Mesenchymal stem cell (in vitro differentiated cells and primary cell): ENCODE data around the gene CDC73.

Experiments used
- DNase-seq: peaks from one replicate; pipeline ENCODE4 v3.0.0-alpha.2; 2013
- H2AFZ ChIP-seq: one replicate; pipeline ENCODE4 v1.6.1; 2013; ENCODE audit warnings: low read depth, mild to moderate bottlenecking, control low read depth, inconsistent platforms, low read length, moderate library complexity
- H2AK5ac ChIP-seq: 2 replicates; pipeline ENCODE4 v1.6.1; 2013; ENCODE audit warnings: low read length, moderate library complexity, mild to moderate bottlenecking, inconsistent platforms; ENCODE audit not compliant: severe bottlenecking
- H2BK120ac ChIP-seq: one replicate; pipeline ENCODE4 v1.6.1; 2013; ENCODE audit warnings: low read depth, mild to moderate bottlenecking, inconsistent platforms, low read length, moderate library complexity
- H2BK12ac ChIP-seq, 2 experiments: one replicate each; pipeline ENCODE4 v1.6.1; 2013; ENCODE audit warnings: inconsistent platforms in 2 of 2, low read length in 2 of 2, mild to moderate bottlenecking in 2 of 2, moderate library complexity in 2 of 2, control low read depth in 1 of 2
- H2BK15ac ChIP-seq: one replicate; pipeline ENCODE4 v1.6.1; 2013; ENCODE audit warnings: mild to moderate bottlenecking, low read depth, inconsistent platforms; ENCODE audit not compliant: poor library complexity, severe bottlenecking
- H2BK5ac ChIP-seq: 2 replicates; pipeline ENCODE4 v1.6.1; 2013; ENCODE audit warnings: low read depth, mild to moderate bottlenecking, low read length, control low read depth, inconsistent platforms; ENCODE audit not compliant: poor library complexity, severe bottlenecking
- H3K14ac ChIP-seq, 2 experiments: one replicate each; pipeline ENCODE4 v1.6.1; 2013; ENCODE audit warnings: inconsistent platforms in 2 of 2, low read length in 2 of 2, control low read depth in 1 of 2, mild to moderate bottlenecking in 1 of 2, moderate library complexity in 1 of 2
- H3K18ac ChIP-seq, 2 experiments: one replicate each; pipeline ENCODE4 v1.6.1; 2013; ENCODE audit warnings: inconsistent platforms in 2 of 2, low read length in 2 of 2, control low read depth in 1 of 2, low read depth in 1 of 2, mild to moderate bottlenecking in 1 of 2
- H3K23ac ChIP-seq, 2 experiments: one replicate each; pipeline ENCODE4 v1.6.1; 2013; ENCODE audit warnings: inconsistent platforms in 2 of 2, low read length in 2 of 2, mild to moderate bottlenecking in 2 of 2, moderate library complexity in 2 of 2, control low read depth in 1 of 2
- H3K27ac ChIP-seq: 2 replicates; pipeline ENCODE4 v1.5.1; 2013; ENCODE audit warnings: mild to moderate bottlenecking, moderate library complexity, low read length, control low read depth, inconsistent platforms; ENCODE audit not compliant: poor library complexity, severe bottlenecking
- H3K27me3 ChIP-seq, 2 experiments: 2 replicates each; pipeline versions ENCODE4 v1.6.1 to v1.7.0; 2013; ENCODE audit warnings: low read length in 2 of 2, mild to moderate bottlenecking in 2 of 2, moderate library complexity in 2 of 2, control low read depth in 1 of 2, inconsistent platforms in 1 of 2; ENCODE audit not compliant: control insufficient read depth in 1 of 2, insufficient read depth in 1 of 2
- H3K36me3 ChIP-seq, 2 experiments: 2 replicates each; pipeline versions ENCODE4 v1.6.1 to v1.7.0; 2013; ENCODE audit warnings: low read length in 2 of 2, control low read depth in 1 of 2, inconsistent platforms in 1 of 2, low read depth in 1 of 2, mild to moderate bottlenecking in 1 of 2; ENCODE audit not compliant: insufficient read depth in 2 of 2, control insufficient read depth in 1 of 2
- H3K4ac ChIP-seq, 2 experiments: one replicate each; pipeline ENCODE4 v1.6.1; 2013; ENCODE audit warnings: inconsistent platforms in 2 of 2, low read length in 2 of 2, mild to moderate bottlenecking in 2 of 2, moderate library complexity in 2 of 2, control low read depth in 1 of 2, low read depth in 1 of 2
- H3K4me1 ChIP-seq: 2 replicates; pipeline ENCODE4 v1.6.1; 2013; ENCODE audit warnings: low read depth, low read length, control low read depth; ENCODE audit not compliant: control insufficient read depth, insufficient read depth
- H3K4me2 ChIP-seq: 2 replicates; pipeline ENCODE4 v1.6.1; 2013; ENCODE audit warnings: low read length, mild to moderate bottlenecking, inconsistent platforms; ENCODE audit not compliant: poor library complexity, severe bottlenecking
- H3K4me3 ChIP-seq, 2 experiments: 2 replicates each; pipeline versions ENCODE4 v1.5.1 to v1.7.0; 2013; ENCODE audit warnings: low read length in 2 of 2, mild to moderate bottlenecking in 2 of 2, control low read depth in 1 of 2, low read depth in 1 of 2; ENCODE audit not compliant: insufficient read depth in 1 of 2
- H3K79me1 ChIP-seq: replicated peaks from 2 replicates; pipeline ENCODE4 v1.6.1; 2013; ENCODE audit warnings: mild to moderate bottlenecking, control low read depth, low read length, inconsistent platforms; ENCODE audit not compliant: poor library complexity, severe bottlenecking
- H3K9ac ChIP-seq: 2 replicates; pipeline ENCODE4 v1.7.0; 2013; ENCODE audit warnings: mild to moderate bottlenecking, low read length, moderate library complexity
- H3K9me3 ChIP-seq: 2 replicates; pipeline ENCODE4 v1.7.0; 2013; ENCODE audit warnings: mild to moderate bottlenecking, low read length; ENCODE audit not compliant: control insufficient read depth
- H4K8ac ChIP-seq: one replicate; pipeline ENCODE4 v1.6.1; 2013; ENCODE audit warnings: inconsistent platforms, mild to moderate bottlenecking, low read length, moderate library complexity
- H4K91ac ChIP-seq: one replicate; pipeline ENCODE4 v1.6.1; 2013; ENCODE audit warnings: mild to moderate bottlenecking, low read length, inconsistent platforms
- WGBS: methylation state at CpG from one replicate; pipeline ENCODE4 v1.1.7; 2013; ENCODE audit warnings: mixed read lengths; 5-methylcytosine and 5-hydroxymethylcytosine counted together

The CDC73 gene

GRCh38 chr1:193125369-193125768 lies 3.5 kb downstream of the CDC73 start:
- Histone ChIP-seq H4K8ac (no peak overlapping the region), H3K4me3 (no peak overlapping the region), H2AK5ac (no peak overlapping the region), H3K9ac (no peak overlapping the region), H2BK5ac (no peak overlapping the region), H3K27ac (no peak overlapping the region), H2BK120ac (no peak overlapping the region), H3K36me3 (peaks cover 16 to 44% of the 10 kb centered on the region in 2 experiments), H3K9me3 (no peaks in the 10 kb centered on the region), H3K4me2 (no peak overlapping the region), H2BK15ac (no peak overlapping the region), H4K91ac (no peak overlapping the region), H3K27me3 (no peaks in the 10 kb centered on the region), H2AFZ (no peak overlapping the region), H3K18ac (no peak overlapping the region), H3K23ac (no peak overlapping the region), H3K4ac (no peak overlapping the region), H3K14ac (no peak overlapping the region), H3K79me1 (no peaks in the 10 kb centered on the region), H2BK12ac (no peak overlapping the region), H3K4me1 (peaks cover 5% of the 10 kb centered on the region)
- WGBS, result 97% methylated on average over 6 of the region's 6 CpGs
- no peak for DNase-seq

GRCh38 chr1:193131266-193131860 lies 9.5 kb downstream of the CDC73 start:
- H3K27me3 ChIP-seq, result no peaks in the 10 kb centered on the region
- no peak overlapping the region for H2BK120ac ChIP-seq
- no peak overlapping the region for H2BK12ac ChIP-seq
- 98% methylated on average over 2 of the region's 2 CpGs for WGBS
- no peak for DNase-seq
- H3K4me2 ChIP-seq, result no peak overlapping the region
- no peak overlapping the region for H2AK5ac ChIP-seq
- no peak overlapping the region for H2BK5ac ChIP-seq
- H3K4me1 ChIP-seq, result peaks cover 3% of the 10 kb centered on the region
- H4K8ac ChIP-seq, result no peak overlapping the region
- peaks cover 11 to 81% of the 10 kb centered on the region in 2 experiments for H3K36me3 ChIP-seq
- no peak overlapping the region for H3K9ac ChIP-seq
- no peak overlapping the region for H2AFZ ChIP-seq
- H3K14ac ChIP-seq, result no peak overlapping the region
- H3K4ac ChIP-seq, result no peak overlapping the region
- H2BK15ac ChIP-seq, result no peak overlapping the region
- no peak overlapping the region for H3K18ac ChIP-seq
- H3K79me1 ChIP-seq, result peaks cover 7% of the 10 kb centered on the region
- no peak overlapping the region for H3K23ac ChIP-seq
- H4K91ac ChIP-seq, result no peak overlapping the region
- H3K9me3 ChIP-seq, result no peaks in the 10 kb centered on the region
- H3K27ac ChIP-seq, result no peak overlapping the region
- no peak overlapping the region for H3K4me3 ChIP-seq

- H3K14ac ChIP-seq, result no peak overlapping the region
- no peak overlapping the region for H4K91ac ChIP-seq
- no peak for DNase-seq
- H2BK15ac ChIP-seq, result no peak overlapping the region
- no peak overlapping the region for H3K4me3 ChIP-seq
- H2AFZ ChIP-seq, result no peak overlapping the region
- H2BK12ac ChIP-seq, result no peak overlapping the region
- H3K4ac ChIP-seq, result no peak overlapping the region
- no peak overlapping the region for H3K23ac ChIP-seq
- WGBS, result 95% methylated on average over 7 of the region's 7 CpGs
- peaks cover 1% of the 10 kb centered on the region for H3K4me1 ChIP-seq
- H3K18ac ChIP-seq, result no peak overlapping the region
- H3K79me1 ChIP-seq, result peaks cover 16% of the 10 kb centered on the region
- H3K27ac ChIP-seq, result no peak overlapping the region
- no peak overlapping the region for H2AK5ac ChIP-seq
- H4K8ac ChIP-seq, result no peak overlapping the region
- H3K27me3 ChIP-seq, result no peaks in the 10 kb centered on the region
- H3K9ac ChIP-seq, result no peak overlapping the region
- no peaks in the 10 kb centered on the region for H3K9me3 ChIP-seq
- H2BK5ac ChIP-seq, result no peak overlapping the region
- no peak overlapping the region for H3K4me2 ChIP-seq
- no peak overlapping the region for H2BK120ac ChIP-seq
- H3K36me3 ChIP-seq, result peaks cover 12 to 89% of the 10 kb centered on the region in 2 experiments
Observed at GRCh38 chr1:193140254-193140653, 18.4 kb downstream of the CDC73 start.

- Histone ChIP-seq H2BK12ac (no peak overlapping the region), H3K79me1 (peaks cover 17% of the 10 kb centered on the region), H2BK5ac (no peak overlapping the region), H2AK5ac (no peak overlapping the region), H4K91ac (no peak overlapping the region), H4K8ac (no peak overlapping the region), H3K14ac (no peak overlapping the region), H3K18ac (no peak overlapping the region), H3K4me3 (no peak overlapping the region), H3K23ac (no peak overlapping the region), H2AFZ (no peak overlapping the region), H3K9ac (peak overlapping the region; percentile 30), H3K27ac (no peak overlapping the region), H3K27me3 (no peaks in the 10 kb centered on the region), H3K4ac (no peak overlapping the region), H3K36me3 (peaks cover 15 to 87% of the 10 kb centered on the region in 2 experiments), H2BK15ac (no peak overlapping the region), H3K4me2 (no peak overlapping the region), H3K4me1 (peaks cover 1% of the 10 kb centered on the region), H3K9me3 (no peaks in the 10 kb centered on the region), H2BK120ac (no peak overlapping the region)
- no peak for DNase-seq
- WGBS, result 100% methylated on average over 2 of the region's 3 CpGs
Observed at GRCh38 chr1:193141804-193142203, 20.0 kb downstream of the CDC73 start.
